Liver (tissue), 9 donors: ENCODE results near the gene TARDBP. TPM values are rescaled to one million over a fixed set of nuclear protein-coding genes. Genes with fewer than 3 reads are reported as not detected.
"Not testable (repeated sequence)": the region's sequence is repeated elsewhere in the genome, so short reads cannot be mapped to it uniquely, and the experiment has no call there.

ENCODE experiments used
- DNase-seq: peaks from one replicate; pipeline ENCODE4 v3.0.0-alpha.2; 2017; ENCODE audit warnings: low spot score
- H3K27ac ChIP-seq, 2 donors: one replicate each; pipeline ENCODE4 v1.7.0; 2013; ENCODE audit warnings: inconsistent platforms in 2 of 2, low read length in 2 of 2, control low read depth in 1 of 2, low read depth in 1 of 2, mild to moderate bottlenecking in 1 of 2
- H3K27me3 ChIP-seq, 4 donors: one replicate each; pipeline versions ENCODE4 v1.6.1 to v1.7.0; 2013; ENCODE audit warnings: low read length in 3 of 4, inconsistent platforms in 1 of 4, mild to moderate bottlenecking in 1 of 4, moderate library complexity in 1 of 4; ENCODE audit not compliant: control insufficient read depth in 4 of 4, insufficient read depth in 4 of 4
- H3K36me3 ChIP-seq, 4 donors: one replicate each; pipeline versions ENCODE4 v1.6.1 to v1.7.0; 2013; ENCODE audit warnings: low read length in 3 of 4, mild to moderate bottlenecking in 3 of 4, low read depth in 1 of 4, moderate library complexity in 1 of 4; ENCODE audit not compliant: control insufficient read depth in 4 of 4, insufficient read depth in 3 of 4
- H3K4me1 ChIP-seq, 4 donors: one replicate each; pipeline versions ENCODE4 v1.6.1 to v1.7.0; 2013; ENCODE audit warnings: low read length in 3 of 4, mild to moderate bottlenecking in 3 of 4, moderate library complexity in 1 of 4; ENCODE audit not compliant: control insufficient read depth in 4 of 4, insufficient read depth in 4 of 4
- H3K4me3 ChIP-seq, 3 donors: one replicate each; pipeline versions ENCODE4 v1.6.1 to v1.7.0; 2013; ENCODE audit warnings: low read length in 3 of 3, control low read depth in 1 of 3, low read depth in 1 of 3, mild to moderate bottlenecking in 1 of 3
- H3K9ac ChIP-seq, 2 donors: one replicate each; pipeline ENCODE4 v1.7.0; 2013; ENCODE audit warnings: low read length in 2 of 2, mild to moderate bottlenecking in 2 of 2, moderate library complexity in 2 of 2, control low read depth in 1 of 2, low read depth in 1 of 2
- H3K9me3 ChIP-seq, 4 donors: one replicate each; pipeline versions ENCODE4 v1.6.1 to v1.7.0; 2013; ENCODE audit warnings: low read length in 3 of 4; ENCODE audit not compliant: control insufficient read depth in 4 of 4
- EGR1 ChIP-seq, 2 donors: IDR thresholded peaks; 2 replicates each; pipeline ENCODE4 v1.6.1; 2016 to 2018; ENCODE audit warnings: antibody characterized with exemption in 2 of 2, low read depth in 2 of 2
- FOXA1 ChIP-seq: IDR thresholded peaks from 2 replicates; pipeline ENCODE4 v1.6.1; 2016; ENCODE audit warnings: antibody characterized with exemption
- FOXA2 ChIP-seq: IDR thresholded peaks from 2 replicates; pipeline ENCODE4 v1.6.1; 2016; ENCODE audit warnings: antibody characterized with exemption
- GABPA ChIP-seq, 2 donors: IDR thresholded peaks in 1 of 2; conservative IDR thresholded peaks in 1 of 2; 2 replicates each; pipeline ENCODE4 v1.6.1; 2016; ENCODE audit warnings: antibody characterized with exemption in 2 of 2, mild to moderate bottlenecking in 1 of 2, moderate library complexity in 1 of 2
- HNF4A ChIP-seq, 2 donors: conservative IDR thresholded peaks; 2 replicates each; pipeline ENCODE4 v1.6.1; 2016; ENCODE audit warnings: antibody characterized with exemption in 2 of 2, mild to moderate bottlenecking in 2 of 2
- HNF4G ChIP-seq: IDR thresholded peaks from 2 replicates; pipeline ENCODE4 v1.6.1; 2016; ENCODE audit warnings: antibody characterized with exemption
- JUND ChIP-seq, 2 donors: IDR thresholded peaks; 2 replicates each; pipeline ENCODE4 v1.6.1; 2016; ENCODE audit warnings: antibody characterized with exemption in 2 of 2
- NR2F2 ChIP-seq: IDR thresholded peaks from 2 replicates; pipeline ENCODE4 v1.6.1; 2016; ENCODE audit warnings: antibody characterized with exemption
- RAD21 ChIP-seq, 2 donors: IDR thresholded peaks; 2 replicates each; pipeline ENCODE4 v1.6.1; 2016; ENCODE audit warnings: antibody characterized with exemption in 2 of 2, mild to moderate bottlenecking in 2 of 2
- RXRA ChIP-seq, 2 donors: IDR thresholded peaks; 2 replicates each; pipeline ENCODE4 v1.6.1; 2017 to 2018; ENCODE audit warnings: antibody characterized with exemption in 2 of 2, mild to moderate bottlenecking in 1 of 2
- SP1 ChIP-seq: IDR thresholded peaks from 2 replicates; pipeline ENCODE4 v1.6.1; 2018; ENCODE audit warnings: antibody characterized with exemption, mild to moderate bottlenecking
- TAF1 ChIP-seq: conservative IDR thresholded peaks from 2 replicates; pipeline ENCODE4 v1.6.1; 2016; ENCODE audit warnings: antibody characterized with exemption, mild to moderate bottlenecking
- YY1 ChIP-seq: IDR thresholded peaks from 2 replicates; pipeline ENCODE4 v1.6.1; 2016; ENCODE audit warnings: antibody characterized with exemption, mild to moderate bottlenecking
- WGBS: extraction: QIAGEN DNeasy Blood & Tissue Kit; methylation state at CpG from one replicate; pipeline ENCODE4 v1.1.7; 2013; 5-methylcytosine and 5-hydroxymethylcytosine counted together
- polyA plus RNA-seq, 2 donors: library from polyadenylated mRNA; stranded (reverse) in 1 of 2; unstranded in 1 of 2; fragments of 200-250 nt in 1 of 2; fragments of >200 nt in 1 of 2; fragmentation: Nextera tagmentation in 1 of 2; extraction: Ambion mirVana in 1 of 2; gene quantifications; one replicate each; pipeline versions ENCODE4 v1.2.1 to v1.2.3, GENCODE V29; 2013 to 2015
- total RNA-seq, 2 donors: library from RNA; depleted of rRNA; stranded (reverse); fragments of >200 nt; gene quantifications; one replicate each; pipeline ENCODE4 v1.2.3, GENCODE V29; 2014
- TF ChIP-seq, protein P1 (sequence below): IDR thresholded peaks from 2 replicates; pipeline ENCODE4 v1.6.1; 2016; ENCODE audit warnings: antibody characterized with exemption, mild to moderate bottlenecking
- TF ChIP-seq, protein P2 (sequence below): IDR thresholded peaks from 2 replicates; pipeline ENCODE4 v1.6.1; 2016; ENCODE audit warnings: antibody characterized with exemption
- TF ChIP-seq, protein P3 (sequence below): fragments of 150-350 bp; IDR thresholded peaks from 2 replicates; pipeline ENCODE4 v1.5.1; 2017; ENCODE audit warnings: improper control_type of control experiment, low read depth, low read length; ENCODE audit not compliant: missing input control
- TF ChIP-seq, protein P4 (sequence below): IDR thresholded peaks from 2 replicates; pipeline ENCODE4 v1.6.1; 2016; ENCODE audit warnings: antibody characterized with exemption
- TF ChIP-seq, protein P5 (sequence below): IDR thresholded peaks from 2 replicates; pipeline ENCODE4 v1.6.1; 2016; ENCODE audit warnings: antibody characterized with exemption
- donor health status: healthy.
- donor health status: healthy.
- donor health status: healthy.
- donor health status: healthy.
- donor health status: healthy.

Gene TARDBP
- total and polyA plus RNA-seq, 4 donors = 44.4 to 87.6 (median 79.2) TPM

DNA sequence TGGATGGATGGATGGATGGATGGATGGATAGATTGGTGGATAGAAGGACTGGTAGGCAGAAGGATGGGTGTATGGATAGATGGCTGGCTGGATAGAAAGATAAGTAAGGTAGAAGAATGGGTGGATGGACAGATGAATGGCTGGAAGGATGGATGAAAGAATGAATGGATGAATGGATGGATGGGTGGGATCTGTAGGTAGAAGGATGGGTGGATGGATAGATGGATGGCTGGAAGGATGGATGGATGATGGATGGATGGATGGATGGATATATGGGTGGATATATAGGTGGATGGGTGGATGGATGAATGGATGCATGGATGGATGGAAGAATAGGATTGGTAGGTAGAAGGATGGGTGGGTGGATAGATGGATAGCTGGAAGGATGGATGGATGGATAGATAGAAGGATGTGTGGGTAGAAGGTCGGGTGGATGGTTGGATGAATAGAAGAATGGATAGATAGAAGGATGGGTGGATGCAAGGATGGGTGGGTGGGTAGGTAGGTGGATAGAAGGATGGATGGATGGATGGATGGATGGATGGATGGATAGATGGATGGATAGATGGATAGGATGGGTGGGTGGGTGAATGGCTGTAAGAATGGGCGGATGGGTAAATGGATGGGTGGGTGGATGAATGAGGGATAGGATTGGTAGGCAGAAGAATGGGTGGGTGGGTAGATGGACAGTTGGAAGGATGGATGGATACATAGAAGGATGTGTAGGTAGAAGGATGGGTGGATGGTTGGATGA lies 27.1 kb downstream of the TARDBP start (continued):
- no peak for TF ChIP-seq TAF1
- TF ChIP-seq HNF4G = no peak
- TF ChIP-seq, protein P1, sequence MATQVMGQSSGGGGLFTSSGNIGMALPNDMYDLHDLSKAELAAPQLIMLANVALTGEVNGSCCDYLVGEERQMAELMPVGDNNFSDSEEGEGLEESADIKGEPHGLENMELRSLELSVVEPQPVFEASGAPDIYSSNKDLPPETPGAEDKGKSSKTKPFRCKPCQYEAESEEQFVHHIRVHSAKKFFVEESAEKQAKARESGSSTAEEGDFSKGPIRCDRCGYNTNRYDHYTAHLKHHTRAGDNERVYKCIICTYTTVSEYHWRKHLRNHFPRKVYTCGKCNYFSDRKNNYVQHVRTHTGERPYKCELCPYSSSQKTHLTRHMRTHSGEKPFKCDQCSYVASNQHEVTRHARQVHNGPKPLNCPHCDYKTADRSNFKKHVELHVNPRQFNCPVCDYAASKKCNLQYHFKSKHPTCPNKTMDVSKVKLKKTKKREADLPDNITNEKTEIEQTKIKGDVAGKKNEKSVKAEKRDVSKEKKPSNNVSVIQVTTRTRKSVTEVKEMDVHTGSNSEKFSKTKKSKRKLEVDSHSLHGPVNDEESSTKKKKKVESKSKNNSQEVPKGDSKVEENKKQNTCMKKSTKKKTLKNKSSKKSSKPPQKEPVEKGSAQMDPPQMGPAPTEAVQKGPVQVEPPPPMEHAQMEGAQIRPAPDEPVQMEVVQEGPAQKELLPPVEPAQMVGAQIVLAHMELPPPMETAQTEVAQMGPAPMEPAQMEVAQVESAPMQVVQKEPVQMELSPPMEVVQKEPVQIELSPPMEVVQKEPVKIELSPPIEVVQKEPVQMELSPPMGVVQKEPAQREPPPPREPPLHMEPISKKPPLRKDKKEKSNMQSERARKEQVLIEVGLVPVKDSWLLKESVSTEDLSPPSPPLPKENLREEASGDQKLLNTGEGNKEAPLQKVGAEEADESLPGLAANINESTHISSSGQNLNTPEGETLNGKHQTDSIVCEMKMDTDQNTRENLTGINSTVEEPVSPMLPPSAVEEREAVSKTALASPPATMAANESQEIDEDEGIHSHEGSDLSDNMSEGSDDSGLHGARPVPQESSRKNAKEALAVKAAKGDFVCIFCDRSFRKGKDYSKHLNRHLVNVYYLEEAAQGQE = no peak

DNA sequence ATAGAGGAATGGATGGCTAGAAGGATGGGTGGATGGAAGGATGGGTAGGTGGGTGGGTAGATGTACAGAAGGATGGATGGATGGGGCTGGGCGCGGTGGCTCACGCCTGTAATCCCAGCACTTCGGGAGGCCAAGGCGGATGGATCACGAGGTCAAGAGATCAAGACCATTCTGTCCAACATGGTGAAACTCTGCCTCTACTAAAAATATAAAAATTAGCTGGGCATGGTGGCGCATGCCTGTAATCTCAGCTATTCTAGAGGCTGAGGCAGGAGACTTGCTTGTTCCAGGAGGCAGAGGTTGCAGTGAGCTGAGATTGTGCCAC lies 27.6 kb downstream of the TARDBP start:
- 95% methylated on average over 7 of the region's 7 CpGs for WGBS
- H3K27ac ChIP-seq, H3K4me1 ChIP-seq, DNase-seq, H3K9me3 ChIP-seq, H3K4me3 ChIP-seq, H3K27me3 ChIP-seq, H3K9ac ChIP-seq: not testable (repeated sequence)
- H3K36me3 ChIP-seq = peaks cover 8 to 73% (median 42%) of the 10 kb centered on the region in 4 donors

DNA sequence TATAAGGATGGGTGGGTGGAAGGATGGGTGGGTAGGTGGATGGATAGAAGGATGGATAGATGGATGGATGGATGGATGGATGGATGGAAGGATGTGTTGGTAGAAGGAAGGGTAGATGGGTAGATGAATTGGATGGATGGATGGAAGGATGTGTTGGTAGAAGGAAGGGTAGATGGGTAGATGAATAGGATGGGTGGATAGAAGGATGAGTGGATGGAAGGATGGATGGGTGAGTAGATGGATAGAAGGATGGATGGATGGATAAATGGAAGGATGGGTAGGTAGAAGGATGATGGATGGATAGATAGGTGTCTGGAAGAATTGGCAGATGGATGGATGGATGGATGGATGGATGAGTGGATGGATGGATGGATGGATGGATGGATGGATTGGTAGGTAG lies 28.6 kb downstream of the TARDBP start:
- Histone ChIP-seq H3K36me3 (peaks cover 12 to 67% (median 36%) of the 10 kb centered on the region in 4 donors), H3K27me3 (no peaks in the 10 kb centered on the region), H3K9ac (no peak overlapping the region), H3K9me3 (no peaks in the 10 kb centered on the region), H3K4me1 (peaks cover 2 to 10% (median 8%) of the 10 kb centered on the region in 4 donors), H3K4me3 (no peak overlapping the region), H3K27ac (no peak overlapping the region)
- TF ChIP-seq FOXA2 (no peak), HNF4A (conservative IDR thresholded peaks at IDR 0.05) (no peak), EGR1 (IDR thresholded peaks at IDR 0.05; ENCODE audit: low read depth in 2 of 2) (no peak), GABPA (IDR thresholded peaks at IDR 0.05 in 1 of 2, conservative IDR thresholded peaks at IDR 0.05 in 1 of 2) (no peak), JUND (IDR thresholded peaks at IDR 0.05) (no peak), RXRA (IDR thresholded peaks at IDR 0.05) (no peak), NR2F2 (no peak), YY1 (no peak), TAF1 (no peak), RAD21 (IDR thresholded peaks at IDR 0.05) (no peak), SP1 (no peak), HNF4G (no peak), FOXA1 (no peak)
- TF ChIP-seq, protein P2, sequence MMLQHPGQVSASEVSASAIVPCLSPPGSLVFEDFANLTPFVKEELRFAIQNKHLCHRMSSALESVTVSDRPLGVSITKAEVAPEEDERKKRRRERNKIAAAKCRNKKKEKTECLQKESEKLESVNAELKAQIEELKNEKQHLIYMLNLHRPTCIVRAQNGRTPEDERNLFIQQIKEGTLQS = no peak
- TF ChIP-seq, protein P3, sequence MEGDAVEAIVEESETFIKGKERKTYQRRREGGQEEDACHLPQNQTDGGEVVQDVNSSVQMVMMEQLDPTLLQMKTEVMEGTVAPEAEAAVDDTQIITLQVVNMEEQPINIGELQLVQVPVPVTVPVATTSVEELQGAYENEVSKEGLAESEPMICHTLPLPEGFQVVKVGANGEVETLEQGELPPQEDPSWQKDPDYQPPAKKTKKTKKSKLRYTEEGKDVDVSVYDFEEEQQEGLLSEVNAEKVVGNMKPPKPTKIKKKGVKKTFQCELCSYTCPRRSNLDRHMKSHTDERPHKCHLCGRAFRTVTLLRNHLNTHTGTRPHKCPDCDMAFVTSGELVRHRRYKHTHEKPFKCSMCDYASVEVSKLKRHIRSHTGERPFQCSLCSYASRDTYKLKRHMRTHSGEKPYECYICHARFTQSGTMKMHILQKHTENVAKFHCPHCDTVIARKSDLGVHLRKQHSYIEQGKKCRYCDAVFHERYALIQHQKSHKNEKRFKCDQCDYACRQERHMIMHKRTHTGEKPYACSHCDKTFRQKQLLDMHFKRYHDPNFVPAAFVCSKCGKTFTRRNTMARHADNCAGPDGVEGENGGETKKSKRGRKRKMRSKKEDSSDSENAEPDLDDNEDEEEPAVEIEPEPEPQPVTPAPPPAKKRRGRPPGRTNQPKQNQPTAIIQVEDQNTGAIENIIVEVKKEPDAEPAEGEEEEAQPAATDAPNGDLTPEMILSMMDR = no peak
- TF ChIP-seq, protein P4, sequence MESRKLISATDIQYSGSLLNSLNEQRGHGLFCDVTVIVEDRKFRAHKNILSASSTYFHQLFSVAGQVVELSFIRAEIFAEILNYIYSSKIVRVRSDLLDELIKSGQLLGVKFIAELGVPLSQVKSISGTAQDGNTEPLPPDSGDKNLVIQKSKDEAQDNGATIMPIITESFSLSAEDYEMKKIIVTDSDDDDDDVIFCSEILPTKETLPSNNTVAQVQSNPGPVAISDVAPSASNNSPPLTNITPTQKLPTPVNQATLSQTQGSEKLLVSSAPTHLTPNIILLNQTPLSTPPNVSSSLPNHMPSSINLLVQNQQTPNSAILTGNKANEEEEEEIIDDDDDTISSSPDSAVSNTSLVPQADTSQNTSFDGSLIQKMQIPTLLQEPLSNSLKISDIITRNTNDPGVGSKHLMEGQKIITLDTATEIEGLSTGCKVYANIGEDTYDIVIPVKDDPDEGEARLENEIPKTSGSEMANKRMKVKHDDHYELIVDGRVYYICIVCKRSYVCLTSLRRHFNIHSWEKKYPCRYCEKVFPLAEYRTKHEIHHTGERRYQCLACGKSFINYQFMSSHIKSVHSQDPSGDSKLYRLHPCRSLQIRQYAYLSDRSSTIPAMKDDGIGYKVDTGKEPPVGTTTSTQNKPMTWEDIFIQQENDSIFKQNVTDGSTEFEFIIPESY = no peak
- TF ChIP-seq, protein P1 = no peak
- TF ChIP-seq, protein P5, sequence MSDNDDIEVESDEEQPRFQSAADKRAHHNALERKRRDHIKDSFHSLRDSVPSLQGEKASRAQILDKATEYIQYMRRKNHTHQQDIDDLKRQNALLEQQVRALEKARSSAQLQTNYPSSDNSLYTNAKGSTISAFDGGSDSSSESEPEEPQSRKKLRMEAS = no peak
- DNase-seq = no peak
